Stimulated activated CD8-positive, alpha-beta memory T cell treated with anti-CD3 and anti-CD28 coated beads, Interleukin-7, amount 100 ng/mL, for 48 hours (primary cell): ENCODE results near the gene ECT2L.

Experiments
- DNase-seq, 2 donors: peaks; one replicate each; pipeline ENCODE4 v3.0.0-alpha.2; 2020; ENCODE audit warnings: low read depth in 1 of 2; ENCODE audit errors: extremely low read depth in 1 of 2

ECT2L gene, protein sequence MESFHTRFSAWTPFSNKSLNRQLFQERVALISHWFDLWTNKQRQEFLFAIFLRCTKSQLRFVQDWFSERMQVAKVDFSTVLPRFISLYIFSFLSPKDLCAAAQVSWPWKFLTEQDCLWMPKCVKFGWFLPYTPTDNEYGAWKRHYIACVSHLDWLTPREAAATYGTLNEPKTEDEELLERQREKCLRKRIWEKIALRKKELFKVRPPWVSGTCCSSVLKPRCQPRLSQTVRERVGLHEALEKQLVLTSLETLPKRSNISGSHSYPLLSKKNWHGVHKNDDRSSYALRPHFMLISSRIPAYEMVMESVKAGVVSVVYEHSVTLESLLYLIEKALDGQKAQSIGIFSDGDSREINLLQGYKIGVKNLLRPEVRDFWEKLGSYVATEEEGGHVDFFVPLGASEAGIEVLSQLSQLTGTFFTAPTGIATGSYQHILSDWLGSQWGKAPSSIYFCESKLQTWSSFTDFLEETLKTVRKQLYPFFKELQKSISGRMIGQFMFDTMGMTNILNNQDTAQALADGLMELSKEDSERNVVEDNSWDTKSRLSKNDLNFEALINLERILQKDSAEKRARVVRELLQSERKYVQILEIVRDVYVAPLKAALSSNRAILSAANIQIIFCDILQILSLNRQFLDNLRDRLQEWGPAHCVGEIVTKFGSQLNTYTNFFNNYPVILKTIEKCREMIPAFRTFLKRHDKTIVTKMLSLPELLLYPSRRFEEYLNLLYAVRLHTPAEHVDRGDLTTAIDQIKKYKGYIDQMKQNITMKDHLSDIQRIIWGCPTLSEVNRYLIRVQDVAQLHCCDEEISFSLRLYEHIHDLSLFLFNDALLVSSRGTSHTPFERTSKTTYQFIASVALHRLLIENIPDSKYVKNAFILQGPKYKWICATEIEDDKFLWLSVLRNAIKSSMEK

GRCh38 chr6:138795809-138796603, at the start of gene ECT2L:
TSS of gene ECT2L (plus strand) at chr6:138796087. CDS start at chr6:138813275, 17,188 bp downstream.
- no peak for DNase-seq

- DNase-seq: no peak
These were observed 43.9 kb upstream of the ECT2L start for GRCh38 chr6:138752017-138752416.

DNA sequence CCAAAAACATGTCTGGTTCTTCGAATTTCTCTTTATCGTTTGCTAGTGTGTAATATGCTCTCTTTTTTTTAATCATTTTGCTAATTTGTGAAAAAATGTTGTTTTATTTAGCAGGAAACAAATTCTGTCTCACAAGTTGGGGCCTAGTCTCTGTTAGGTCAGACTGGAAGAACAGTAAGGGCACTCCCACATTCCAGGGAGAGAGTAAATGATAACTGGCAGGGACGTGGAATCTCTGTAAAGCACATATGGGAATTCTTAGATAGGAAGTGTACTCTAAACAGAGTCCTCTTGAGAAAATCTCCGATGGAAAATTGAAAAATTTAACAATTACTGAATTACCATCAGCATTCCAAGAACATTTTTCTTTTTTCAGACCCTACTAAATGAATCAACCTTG, 38.8 kb upstream of the ECT2L start:
- DNase-seq: no peak

DNA sequence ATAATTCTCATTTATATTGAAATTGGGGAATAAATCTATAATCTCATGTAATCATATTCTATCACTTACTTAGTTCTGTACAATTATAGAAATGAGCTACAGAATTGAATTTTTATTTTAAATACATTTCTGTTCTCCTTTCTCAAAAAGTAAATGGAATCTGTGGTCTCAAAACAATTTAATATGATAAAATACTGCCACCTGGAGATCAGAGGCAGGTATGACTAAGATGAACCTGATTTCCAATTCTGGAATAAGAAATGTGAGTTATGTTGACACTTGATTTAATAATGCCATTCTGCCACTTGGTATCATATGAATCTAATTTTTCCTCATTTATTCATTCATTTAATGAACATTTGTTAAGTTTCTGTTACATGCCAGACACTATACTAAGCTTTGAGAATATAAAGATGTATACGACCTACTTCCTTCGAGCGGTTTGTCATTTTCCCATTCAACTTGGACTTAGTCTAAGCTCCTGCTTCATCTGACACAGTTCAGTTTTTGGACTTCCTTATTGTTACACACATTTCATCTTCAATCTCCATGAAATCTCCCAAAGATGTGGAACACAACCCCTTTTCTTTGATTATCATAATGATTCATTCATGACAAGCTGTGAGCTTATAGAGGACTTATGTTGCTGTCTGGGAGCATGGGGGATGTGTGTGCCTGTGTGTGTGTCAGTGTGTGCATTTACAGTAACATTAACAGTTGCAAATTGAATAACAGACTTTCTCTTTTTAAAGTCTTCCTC, 29.8 kb upstream of the ECT2L start:
- no peak for DNase-seq

DNA sequence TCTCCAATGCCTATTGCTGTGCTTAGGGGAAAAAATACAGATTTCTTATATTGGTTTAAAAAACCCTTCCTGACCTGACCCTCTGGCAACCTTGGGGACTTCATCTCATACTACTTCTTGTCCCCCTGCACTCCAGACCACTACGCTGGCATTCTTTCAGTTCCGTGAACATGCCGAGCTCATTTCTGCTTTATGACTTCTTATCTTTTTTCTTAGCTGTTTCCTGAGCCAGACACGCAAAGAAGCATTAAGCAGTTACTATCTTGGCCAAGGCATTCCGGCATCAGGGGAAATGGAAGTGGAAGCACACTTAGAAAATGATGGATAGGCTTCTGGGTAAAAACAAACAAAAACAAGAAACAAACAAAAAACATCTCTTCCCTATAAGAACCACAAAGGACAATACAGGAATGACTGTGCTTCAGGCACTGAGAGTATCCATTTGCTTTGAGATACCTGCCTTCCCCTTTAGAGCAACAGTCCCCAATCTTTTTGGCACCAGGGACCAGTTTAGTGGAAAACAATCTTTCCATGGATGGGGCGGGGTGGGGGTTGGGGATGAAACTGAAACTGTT, 26.7 kb upstream of the ECT2L start:
- DNase-seq: no peak

DNA sequence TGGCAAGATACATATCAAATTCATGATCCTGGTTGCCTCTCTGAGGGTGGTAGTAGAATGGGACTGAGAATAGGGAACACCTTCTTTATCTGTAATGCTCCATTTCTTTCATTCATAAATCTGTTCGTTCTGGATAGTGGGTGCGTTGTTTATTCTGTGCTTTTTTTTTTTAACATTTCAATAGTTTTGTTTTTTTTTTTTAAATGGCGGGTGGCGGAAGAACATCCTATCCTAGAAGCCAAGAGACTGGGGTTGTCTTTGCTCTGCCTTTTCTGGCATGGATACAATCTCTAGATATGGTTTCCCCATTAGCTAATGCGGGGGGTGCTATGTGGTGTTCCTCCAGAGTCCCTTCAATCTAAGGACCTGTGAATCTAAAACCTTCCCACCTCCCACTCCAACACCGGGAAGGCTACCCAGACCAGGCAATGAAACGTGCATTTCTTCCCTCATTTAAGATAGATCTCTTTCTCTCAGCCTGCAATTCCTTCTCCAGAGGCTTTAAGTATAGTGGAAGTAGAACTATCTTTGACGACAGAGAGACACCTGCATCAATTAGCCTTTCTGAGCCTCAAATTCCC, 23.2 kb upstream of the ECT2L start:
- DNase-seq: no peak

DNA sequence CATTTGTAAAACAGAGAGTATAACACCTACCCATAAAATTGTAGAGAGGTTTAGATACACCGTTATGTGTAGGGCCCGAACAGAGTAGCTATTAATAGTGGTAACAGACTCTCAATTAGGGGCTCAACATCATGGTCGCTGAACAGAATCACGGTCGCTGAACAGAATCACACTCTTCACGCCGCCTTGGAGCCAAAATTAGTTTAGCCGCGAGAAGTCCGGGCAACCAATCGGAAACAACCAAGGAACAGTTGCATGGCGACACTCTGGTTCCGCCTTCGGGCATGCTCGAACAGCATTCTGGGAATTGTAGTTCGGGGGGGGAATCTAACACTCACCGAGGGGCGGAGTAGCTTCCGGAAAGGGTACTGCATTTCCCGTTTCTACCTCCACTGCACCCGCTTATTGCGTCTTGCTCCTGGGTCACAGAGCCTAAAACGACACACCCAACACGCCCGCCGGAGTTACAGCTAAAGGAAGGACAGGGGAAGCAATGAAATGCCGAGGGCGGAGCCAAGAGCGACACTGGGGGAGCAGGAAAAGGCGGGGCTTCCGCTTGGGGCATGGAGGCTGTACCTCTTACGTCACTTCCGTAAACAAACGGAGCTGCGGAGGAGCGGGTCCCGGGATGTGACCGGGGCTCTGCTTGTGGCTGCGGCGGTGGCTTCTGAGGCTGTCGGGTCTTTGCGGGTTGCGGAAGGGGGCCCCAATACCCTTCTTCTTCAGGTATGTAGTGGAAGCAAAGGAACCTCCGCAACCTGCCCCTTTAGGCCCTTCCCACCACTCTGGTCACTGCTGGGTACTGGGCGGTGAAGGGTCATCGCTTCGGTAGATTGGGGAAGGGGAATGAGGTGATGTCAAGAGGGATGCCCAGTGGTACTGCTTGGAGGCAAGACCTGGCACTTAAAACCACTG, 22.5 kb upstream of the ECT2L start, which contains the start of gene CCDC28A:
Gene CCDC28A (plus strand): TSS at position 593 of the 915 bp plus-strand sequence. CDS start 2,352 bp downstream, outside the sequence.
- peak; percentile 74 to 89 for DNase-seq

GRCh38 chr6:138774370-138774769, 21.5 kb upstream of the ECT2L start:
- DNase-seq: no peak

DNA sequence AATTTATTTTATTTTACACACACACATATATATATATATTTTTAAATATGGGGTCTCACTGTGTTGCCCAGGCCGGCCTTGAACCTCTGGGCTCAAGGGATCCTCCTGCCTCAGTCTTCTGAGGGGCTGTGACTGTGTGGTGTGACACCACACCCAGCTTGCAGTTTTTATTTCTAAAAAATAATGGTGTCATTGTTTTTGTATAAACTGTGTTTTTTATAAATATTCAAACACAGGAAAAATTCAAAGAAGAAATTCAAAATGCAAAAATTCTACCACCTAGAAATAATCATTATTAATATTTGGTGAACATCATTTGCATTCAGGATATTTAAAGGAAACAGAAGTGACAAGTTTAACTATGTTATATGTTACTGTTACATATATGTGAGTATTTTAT, 19.2 kb upstream of the ECT2L start:
- no peak for DNase-seq

- DNase-seq: no peak
These were observed 17.6 kb upstream of the ECT2L start for GRCh38 chr6:138778331-138778730.

GRCh38 chr6:138782243-138782642, 13.6 kb upstream of the ECT2L start:
- DNase-seq: no peak

- DNase-seq: no peak
These were observed 10.8 kb upstream of the ECT2L start for GRCh38 chr6:138785079-138785478.

DNA sequence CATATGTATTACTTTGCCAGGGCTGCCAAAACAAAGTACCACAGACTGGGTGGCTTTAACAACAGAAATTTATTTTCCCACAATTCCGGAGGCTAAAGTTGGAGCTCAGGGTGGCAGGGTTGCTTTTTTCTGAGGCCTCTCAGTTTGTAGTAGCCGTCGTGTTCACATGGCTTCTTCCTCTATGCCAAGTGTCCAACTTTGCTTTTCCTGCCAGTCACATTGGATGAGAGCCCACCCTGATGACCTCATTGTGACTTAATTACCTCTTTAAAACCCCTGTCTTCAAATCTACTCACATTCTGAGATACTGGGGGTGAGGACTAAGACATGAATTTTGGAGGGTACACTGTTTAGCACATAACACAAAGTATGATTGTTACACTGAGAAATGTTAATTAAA, 9.9 kb upstream of the ECT2L start:
- no peak for DNase-seq

DNA sequence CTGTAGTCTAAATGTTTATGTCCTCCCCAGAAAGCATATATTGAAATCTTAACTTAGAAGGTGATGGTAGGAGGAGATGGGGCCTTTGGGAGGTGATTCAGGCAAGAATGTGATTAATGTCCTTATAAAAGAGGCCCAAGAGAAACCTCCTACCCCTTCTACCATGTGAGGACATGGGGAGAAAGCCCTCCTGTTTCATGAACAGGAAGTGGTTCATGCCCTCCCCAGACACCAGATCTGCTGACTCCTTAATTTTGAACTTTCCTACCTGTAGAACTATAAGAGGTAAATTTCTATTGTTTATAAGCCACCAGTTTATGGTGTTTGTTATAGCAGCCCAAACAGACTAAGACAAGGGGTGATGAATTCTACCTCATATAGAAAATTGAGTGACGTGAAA, 8.7 kb upstream of the ECT2L start:
- DNase-seq: no peak

- no peak for DNase-seq
These were observed 884 bp downstream of the ECT2L start for GRCh38 chr6:138796771-138797170.

DNA sequence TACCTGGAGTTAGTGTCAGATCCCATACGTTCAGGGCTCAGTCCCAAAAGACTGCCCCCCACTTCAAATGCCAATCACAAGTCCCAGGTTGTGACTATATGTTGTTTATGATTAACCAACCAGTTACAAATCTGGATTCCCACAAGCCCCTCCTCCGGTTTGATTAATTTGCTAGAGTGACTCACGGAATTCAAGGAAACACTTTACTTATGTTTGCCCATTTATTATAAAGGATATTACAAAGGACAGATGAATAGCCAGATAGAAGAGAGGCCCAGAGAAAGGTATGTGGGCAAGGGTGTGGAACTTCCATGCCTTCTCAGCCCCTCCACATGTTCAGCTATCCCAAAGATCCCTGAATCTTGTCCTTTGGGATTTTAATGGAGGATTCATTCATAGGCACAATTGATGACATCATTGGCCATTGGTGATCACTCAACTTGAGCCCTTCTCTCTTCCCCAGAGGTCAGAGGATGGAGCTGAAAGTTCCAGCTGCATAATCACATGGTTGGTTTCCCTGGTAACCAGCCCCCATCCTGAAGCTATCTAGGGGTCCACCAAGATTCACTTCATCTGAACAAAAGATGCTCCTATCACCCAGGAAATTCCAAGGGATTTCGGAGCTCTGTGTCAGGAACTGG, 2.0 kb downstream of the ECT2L start:
- no peak for DNase-seq

GRCh38 chr6:138800377-138801150, 4.7 kb downstream of the ECT2L start:
- no peak for DNase-seq
